Fibroblast of lung (primary cell): Measurements from ENCODE around the gene EZR.
"Not testable (repeated sequence)": the region's sequence is repeated elsewhere in the genome, so short reads cannot be mapped to it uniquely, and the experiment has no call there.

Experiments used
- EZH2 ChIP-seq: IDR thresholded peaks from 2 replicates; pipeline ENCODE4 v1.5.1; 2012; ENCODE audit warnings: low read length, control low read depth, mild to moderate bottlenecking; ENCODE audit errors: missing control alignments
- TF ChIP-seq, protein P1 (sequence below), 2 donors: IDR thresholded peaks in 1 of 2; conservative IDR thresholded peaks in 1 of 2; 1 replicate in 1 of 2; 2 replicates in 1 of 2; pipeline ENCODE4 v1.5.1; 2011 to 2012; ENCODE audit warnings: low read length in 2 of 2, control low read depth in 1 of 2, inconsistent platforms in 1 of 2, low read depth in 1 of 2, mild to moderate bottlenecking in 1 of 2

DNA sequence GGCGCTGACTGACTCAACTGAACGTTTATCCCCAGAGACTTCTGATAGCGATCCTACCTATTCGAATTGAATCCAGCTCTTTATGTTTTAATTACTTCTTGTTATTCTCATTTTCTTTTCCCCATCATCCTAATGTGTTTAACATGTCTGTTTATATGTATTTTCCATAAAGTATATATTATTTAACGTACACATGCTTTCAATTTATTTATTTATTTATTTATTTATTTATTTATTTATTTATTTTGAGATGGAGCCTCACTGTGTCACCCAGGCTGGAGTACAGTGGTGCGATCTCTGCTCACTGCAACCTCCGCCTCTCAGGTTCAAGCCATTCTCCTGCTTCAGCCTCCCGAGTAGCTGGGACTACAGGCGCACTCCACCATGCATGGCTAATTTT lies 13.6 kb upstream of the EZR start:
- TF ChIP-seq, protein P1, sequence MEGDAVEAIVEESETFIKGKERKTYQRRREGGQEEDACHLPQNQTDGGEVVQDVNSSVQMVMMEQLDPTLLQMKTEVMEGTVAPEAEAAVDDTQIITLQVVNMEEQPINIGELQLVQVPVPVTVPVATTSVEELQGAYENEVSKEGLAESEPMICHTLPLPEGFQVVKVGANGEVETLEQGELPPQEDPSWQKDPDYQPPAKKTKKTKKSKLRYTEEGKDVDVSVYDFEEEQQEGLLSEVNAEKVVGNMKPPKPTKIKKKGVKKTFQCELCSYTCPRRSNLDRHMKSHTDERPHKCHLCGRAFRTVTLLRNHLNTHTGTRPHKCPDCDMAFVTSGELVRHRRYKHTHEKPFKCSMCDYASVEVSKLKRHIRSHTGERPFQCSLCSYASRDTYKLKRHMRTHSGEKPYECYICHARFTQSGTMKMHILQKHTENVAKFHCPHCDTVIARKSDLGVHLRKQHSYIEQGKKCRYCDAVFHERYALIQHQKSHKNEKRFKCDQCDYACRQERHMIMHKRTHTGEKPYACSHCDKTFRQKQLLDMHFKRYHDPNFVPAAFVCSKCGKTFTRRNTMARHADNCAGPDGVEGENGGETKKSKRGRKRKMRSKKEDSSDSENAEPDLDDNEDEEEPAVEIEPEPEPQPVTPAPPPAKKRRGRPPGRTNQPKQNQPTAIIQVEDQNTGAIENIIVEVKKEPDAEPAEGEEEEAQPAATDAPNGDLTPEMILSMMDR (conservative IDR thresholded peaks at IDR 0.05 in 1 of 2, IDR thresholded peaks at IDR 0.05 in 1 of 2; ENCODE audit: low read depth in 1 of 2, low read length in 2 of 2), result not testable (repeated sequence)
- not testable (repeated sequence) for TF ChIP-seq EZH2
